Neural progenitor cell (in vitro differentiated cells): ENCODE measurements around the gene SPDYE3. TPM values are rescaled to one million over a fixed set of nuclear protein-coding genes. Genes with fewer than 3 reads are reported as not detected.
"Not testable (repeated sequence)": the region's sequence is repeated elsewhere in the genome, so short reads cannot be mapped to it uniquely, and the experiment has no call there.

Source experiments
- DNase-seq: peaks from one replicate; pipeline ENCODE4 v3.0.0-alpha.2; 2016; ENCODE audit warnings: low spot score
- H2AFZ ChIP-seq: fragments of 200-600 bp; sonication (generic); replicated peaks from 2 replicates; pipeline ENCODE4 v1.6.1; 2016; ENCODE audit warnings: antibody characterized with exemption
- H3F3A ChIP-seq: fragments of 200-600 bp; sonication (generic); 2 replicates; pipeline ENCODE4 v1.6.1; 2016; ENCODE audit warnings: antibody characterized with exemption, low read depth
- H3K27ac ChIP-seq: fragments of 200-600 bp; sonication (generic); 2 replicates; pipeline ENCODE4 v1.5.1; 2016; ENCODE audit warnings: mild to moderate bottlenecking
- H3K27me3 ChIP-seq: fragments of 200-600 bp; sonication (generic); 2 replicates; pipeline ENCODE4 v1.6.1; 2016; ENCODE audit warnings: mild to moderate bottlenecking, moderate library complexity
- H3K36me3 ChIP-seq: fragments of 200-600 bp; sonication (generic); 2 replicates; pipeline ENCODE4 v1.5.1; 2016
- H3K4me1 ChIP-seq: fragments of 200-600 bp; sonication (generic); 2 replicates; pipeline ENCODE4 v1.6.1; 2016; ENCODE audit warnings: mixed run types
- H3K4me2 ChIP-seq: fragments of 200-600 bp; sonication (generic); 2 replicates; pipeline ENCODE4 v1.6.1; 2016
- H3K4me3 ChIP-seq: fragments of 200-600 bp; sonication (generic); 2 replicates; pipeline ENCODE4 v1.5.1; 2016
- H3K79me2 ChIP-seq: fragments of 200-600 bp; sonication (generic); 2 replicates; pipeline ENCODE4 v1.6.1; 2016; ENCODE audit warnings: low read depth
- H3K9ac ChIP-seq: fragments of 200-600 bp; sonication (generic); 2 replicates; pipeline ENCODE4 v1.6.1; 2016
- H3K9me3 ChIP-seq: fragments of 200-600 bp; sonication (generic); 2 replicates; pipeline ENCODE4 v1.5.1; 2016; ENCODE audit warnings: low read depth
- H4K20me1 ChIP-seq: fragments of 200-600 bp; sonication (generic); 2 replicates; pipeline ENCODE4 v1.6.1; 2016; ENCODE audit warnings: low read depth
- H3K27ac Mint-ChIP-seq: 3 replicates; pipeline ENCODE4 v1.8.0; 2021; ENCODE audit warnings: mixed read lengths
- H3K27me3 Mint-ChIP-seq: 2 replicates; pipeline ENCODE4 v1.8.0; 2022; ENCODE audit warnings: low read depth, mild to moderate bottlenecking, inconsistent platforms, moderate library complexity, mixed read lengths; ENCODE audit not compliant: insufficient read depth
- H3K36me3 Mint-ChIP-seq: 3 replicates; pipeline ENCODE4 v1.8.0; 2021; ENCODE audit warnings: mixed read lengths
- H3K4me1 Mint-ChIP-seq: 3 replicates; pipeline ENCODE4 v1.8.0; 2021; ENCODE audit warnings: mixed read lengths
- H3K4me3 Mint-ChIP-seq: 3 replicates; pipeline ENCODE4 v1.8.0; 2021; ENCODE audit warnings: mild to moderate bottlenecking, moderate library complexity, mixed read lengths
- H3K9me3 Mint-ChIP-seq: 3 replicates; pipeline ENCODE4 v1.8.0; 2020; ENCODE audit warnings: mixed read lengths
- total RNA-seq: library from RNA; depleted of rRNA; stranded (reverse); fragments of >200 nt; gene quantifications from 2 replicates; pipeline ENCODE4 v1.2.3, GENCODE V29; 2015; ENCODE audit warnings: low replicate concordance

The SPDYE3 gene
- total RNA-seq: not detected in 2 replicates

- H3K27me3 Mint-ChIP-seq, H3K4me3 ChIP-seq, H3K9ac ChIP-seq, H3K27ac ChIP-seq, H3K36me3 Mint-ChIP-seq, H3K4me2 ChIP-seq, H3K9me3 Mint-ChIP-seq, H3K4me3 Mint-ChIP-seq, H3K79me2 ChIP-seq, H3F3A ChIP-seq, DNase-seq, H3K27ac Mint-ChIP-seq, H3K36me3 ChIP-seq, H4K20me1 ChIP-seq, H3K4me1 Mint-ChIP-seq, H3K9me3 ChIP-seq, H2AFZ ChIP-seq, H3K27me3 ChIP-seq, H3K4me1 ChIP-seq: not testable (repeated sequence)
Measured at GRCh38 chr7:100307402-100307801, at the start of gene SPDYE3. SPDYE3 (plus strand) TSS chr7:100307702; CDS start chr7:100307886, 184 bp downstream.

DNA sequence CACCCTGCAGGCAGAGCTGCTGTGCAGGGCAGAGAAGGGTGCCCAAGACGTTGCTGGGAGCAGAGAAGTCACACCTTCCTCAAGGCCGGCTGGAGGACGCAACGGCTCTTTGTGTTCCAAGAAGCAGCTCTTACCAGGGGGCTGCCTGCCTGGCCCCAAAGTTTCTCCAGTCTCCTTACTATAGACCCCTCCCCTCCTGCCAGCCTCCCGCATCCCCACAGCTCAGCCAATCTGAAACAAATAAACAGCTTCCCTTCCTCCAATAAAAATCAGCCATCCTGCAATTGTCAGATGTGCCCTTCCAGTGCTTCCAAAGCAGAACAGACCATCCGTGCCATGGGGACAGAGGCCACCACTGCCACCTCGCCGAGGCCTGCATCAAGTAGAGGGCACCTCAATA is 47.5 kb upstream of the SPDYE3 start:
- not testable (repeated sequence) for H3K4me1 ChIP-seq, H3K27ac ChIP-seq, H3K4me1 Mint-ChIP-seq, H3K4me3 Mint-ChIP-seq, H2AFZ ChIP-seq, H3F3A ChIP-seq, H3K9ac ChIP-seq, H3K36me3 ChIP-seq, H3K9me3 Mint-ChIP-seq, H3K4me3 ChIP-seq, H3K27me3 Mint-ChIP-seq, H3K27me3 ChIP-seq, H3K9me3 ChIP-seq, H3K4me2 ChIP-seq, DNase-seq
- Mint-ChIP-seq H3K36me3 (peaks cover 11% of the 10 kb centered on the region), H3K27ac (peak overlapping the region; percentile 60)
- Histone ChIP-seq H3K79me2 (peaks cover 38% of the 10 kb centered on the region), H4K20me1 (peaks cover 49% of the 10 kb centered on the region)

GRCh38 chr7:100262896-100263295 is 44.6 kb upstream of the SPDYE3 start:
- H3K4me3 ChIP-seq, H3K9me3 Mint-ChIP-seq, H3F3A ChIP-seq, H3K27me3 ChIP-seq, H3K27me3 Mint-ChIP-seq, H3K9ac ChIP-seq, H3K9me3 ChIP-seq, DNase-seq, H3K36me3 ChIP-seq, H3K4me2 ChIP-seq, H3K36me3 Mint-ChIP-seq, H3K4me1 Mint-ChIP-seq, H3K4me1 ChIP-seq, H2AFZ ChIP-seq, H3K27ac Mint-ChIP-seq, H3K4me3 Mint-ChIP-seq, H3K27ac ChIP-seq: not testable (repeated sequence)
- H4K20me1 ChIP-seq: peaks cover 66% of the 10 kb centered on the region
- peaks cover 61% of the 10 kb centered on the region for H3K79me2 ChIP-seq

GRCh38 chr7:100264223-100264622 is 43.3 kb upstream of the SPDYE3 start:
- not testable (repeated sequence) for H3K36me3 Mint-ChIP-seq, DNase-seq, H3K9me3 Mint-ChIP-seq, H3K4me3 ChIP-seq, H3K27me3 Mint-ChIP-seq, H2AFZ ChIP-seq, H3K9ac ChIP-seq, H3K4me2 ChIP-seq, H3K9me3 ChIP-seq, H3K4me1 ChIP-seq, H3K4me3 Mint-ChIP-seq, H3K27ac Mint-ChIP-seq, H3K27ac ChIP-seq, H3F3A ChIP-seq, H3K36me3 ChIP-seq, H3K27me3 ChIP-seq
- Histone ChIP-seq H4K20me1 (peaks cover 70% of the 10 kb centered on the region), H3K79me2 (peaks cover 64% of the 10 kb centered on the region)
- H3K4me1 Mint-ChIP-seq: peaks cover 12% of the 10 kb centered on the region

- H3K27ac ChIP-seq, H3K4me3 Mint-ChIP-seq, H3F3A ChIP-seq, H3K4me1 ChIP-seq, DNase-seq, H3K36me3 ChIP-seq, H3K4me3 ChIP-seq, H3K9me3 ChIP-seq, H3K9me3 Mint-ChIP-seq, H3K27me3 Mint-ChIP-seq, H3K4me2 ChIP-seq, H3K27me3 ChIP-seq, H2AFZ ChIP-seq, H3K36me3 Mint-ChIP-seq, H3K9ac ChIP-seq: not testable (repeated sequence)
- peaks cover 72% of the 10 kb centered on the region for H4K20me1 ChIP-seq
- peaks cover 69% of the 10 kb centered on the region for H3K79me2 ChIP-seq
- peaks cover 14% of the 10 kb centered on the region for H3K4me1 Mint-ChIP-seq
- peak overlapping the region; percentile 25 for H3K27ac Mint-ChIP-seq
Measured at GRCh38 chr7:100264669-100265165, 42.8 kb upstream of the SPDYE3 start.

DNA sequence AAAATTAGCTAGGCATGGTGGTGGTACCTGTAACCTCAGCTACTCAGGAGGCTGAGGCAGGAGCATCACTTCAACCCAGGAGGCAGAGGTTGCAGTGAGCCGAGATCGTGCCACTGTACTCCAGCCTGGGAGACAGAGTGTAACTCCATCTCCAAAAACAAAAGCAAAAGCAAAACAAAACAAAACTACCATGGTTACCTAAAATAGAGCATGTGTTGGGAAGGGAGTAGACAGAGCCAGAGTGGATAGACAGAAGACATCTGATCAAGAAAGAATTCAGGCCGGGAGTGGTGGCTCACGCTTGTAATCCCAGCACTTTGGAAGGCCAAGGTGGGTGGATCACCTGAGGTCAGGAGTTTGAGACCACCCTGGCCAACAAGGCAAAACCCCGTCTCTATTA is 41.7 kb upstream of the SPDYE3 start:
- not testable (repeated sequence) for DNase-seq, H3K9ac ChIP-seq, H3K27ac ChIP-seq, H2AFZ ChIP-seq, H3K9me3 Mint-ChIP-seq, H3K27me3 Mint-ChIP-seq, H3K36me3 ChIP-seq, H3K4me3 ChIP-seq, H3K4me3 Mint-ChIP-seq, H3K4me2 ChIP-seq, H3K36me3 Mint-ChIP-seq, H3K9me3 ChIP-seq, H3K27me3 ChIP-seq, H3K27ac Mint-ChIP-seq
- Histone ChIP-seq H3K79me2 (peaks cover 65% of the 10 kb centered on the region), H3F3A (peaks cover 11% of the 10 kb centered on the region), H4K20me1 (peaks cover 76% of the 10 kb centered on the region), H3K4me1 (peaks cover 18% of the 10 kb centered on the region)
- peaks cover 22% of the 10 kb centered on the region for H3K4me1 Mint-ChIP-seq
